Trophoblast cell (in vitro differentiated cells and primary cell): ENCODE measurements around the gene NRCAM.

Source experiments
- DNase-seq, 2 donors: peaks; one replicate each; pipeline ENCODE4 v3.0.0-alpha.2; 2016
- H2AFZ ChIP-seq: 2 replicates; pipeline ENCODE4 v1.6.1; 2013; ENCODE audit warnings: low read length, moderate library complexity, mild to moderate bottlenecking; ENCODE audit not compliant: insufficient read depth, poor library complexity
- H2AK5ac ChIP-seq: 2 replicates; pipeline ENCODE4 v1.6.1; 2013; ENCODE audit warnings: mild to moderate bottlenecking, low read length
- H2BK120ac ChIP-seq: 2 replicates; pipeline ENCODE4 v1.6.1; 2013; ENCODE audit warnings: low read length, mild to moderate bottlenecking, moderate library complexity; ENCODE audit not compliant: insufficient read depth, poor library complexity
- H2BK12ac ChIP-seq: 2 replicates; pipeline ENCODE4 v1.6.1; 2013; ENCODE audit warnings: mild to moderate bottlenecking, low read length, moderate library complexity
- H2BK5ac ChIP-seq: 2 replicates; pipeline ENCODE4 v1.6.1; 2013; ENCODE audit warnings: low read length, low read depth, moderate library complexity, mild to moderate bottlenecking; ENCODE audit not compliant: poor library complexity
- H3K14ac ChIP-seq: 2 replicates; pipeline ENCODE4 v1.6.1; 2013; ENCODE audit warnings: mild to moderate bottlenecking, low read length
- H3K18ac ChIP-seq: 2 replicates; pipeline ENCODE4 v1.6.1; 2013; ENCODE audit warnings: mild to moderate bottlenecking, low read length
- H3K23ac ChIP-seq: 2 replicates; pipeline ENCODE4 v1.6.1; 2013; ENCODE audit warnings: low read length
- H3K27ac ChIP-seq: 2 replicates; pipeline ENCODE4 v1.5.1; 2013; ENCODE audit warnings: low read depth, mild to moderate bottlenecking, inconsistent platforms, low read length, moderate library complexity
- H3K27me3 ChIP-seq: 2 replicates; pipeline ENCODE4 v1.6.1; 2013; ENCODE audit warnings: inconsistent platforms, mild to moderate bottlenecking, low read length, moderate library complexity; ENCODE audit not compliant: insufficient read depth
- H3K36me3 ChIP-seq, 2 experiments: 1 replicate in 1 of 2; 2 replicates in 1 of 2; pipeline ENCODE4 v1.6.1; 2013; ENCODE audit warnings: low read length in 2 of 2, mild to moderate bottlenecking in 2 of 2, moderate library complexity in 1 of 2; ENCODE audit not compliant: insufficient read depth in 2 of 2, control insufficient read depth in 1 of 2
- H3K4ac ChIP-seq: 2 replicates; pipeline ENCODE4 v1.6.1; 2013; ENCODE audit warnings: low read depth, mild to moderate bottlenecking, low read length, moderate library complexity
- H3K4me1 ChIP-seq, 2 experiments: 1 replicate in 1 of 2; 2 replicates in 1 of 2; pipeline ENCODE4 v1.6.1; 2013; ENCODE audit warnings: low read length in 2 of 2, mild to moderate bottlenecking in 2 of 2, moderate library complexity in 1 of 2; ENCODE audit not compliant: insufficient read depth in 2 of 2, control insufficient read depth in 1 of 2
- H3K4me2 ChIP-seq: 2 replicates; pipeline ENCODE4 v1.6.1; 2013; ENCODE audit warnings: inconsistent platforms, mild to moderate bottlenecking, low read length, moderate library complexity
- H3K4me3 ChIP-seq: 2 replicates; pipeline ENCODE4 v1.5.1; 2013; ENCODE audit warnings: mild to moderate bottlenecking, low read depth, low read length, inconsistent platforms
- H3K79me1 ChIP-seq: one replicate; pipeline ENCODE4 v1.6.1; 2013; ENCODE audit warnings: low read length
- H3K79me2 ChIP-seq: 2 replicates; pipeline ENCODE4 v1.6.1; 2013; ENCODE audit warnings: low read length, mild to moderate bottlenecking; ENCODE audit not compliant: control insufficient read depth, insufficient read depth, poor library complexity
- H3K9ac ChIP-seq: 2 replicates; pipeline ENCODE4 v1.6.1; 2013; ENCODE audit warnings: mild to moderate bottlenecking, low read length
- H3K9me3 ChIP-seq: 2 replicates; pipeline ENCODE4 v1.6.1; 2013; ENCODE audit warnings: low read depth, mild to moderate bottlenecking, control low read depth, inconsistent platforms, low read length; ENCODE audit not compliant: insufficient read depth
- H4K12ac ChIP-seq: 2 replicates; pipeline ENCODE4 v1.6.1; 2013; ENCODE audit warnings: low read depth, mild to moderate bottlenecking, low read length, moderate library complexity
- H4K8ac ChIP-seq: 2 replicates; pipeline ENCODE4 v1.6.1; 2013; ENCODE audit warnings: low read depth, mild to moderate bottlenecking, low read length, moderate library complexity
- H4K91ac ChIP-seq: one replicate; pipeline ENCODE4 v1.6.1; 2013; ENCODE audit warnings: low read depth, mild to moderate bottlenecking, low read length, moderate library complexity
- WGBS: extraction: QIAGEN DNeasy Blood & Tissue Kit; methylation state at CpG from one replicate; pipeline ENCODE4 v1.1.7; 2013; ENCODE audit warnings: missing lambda C conversion rate; ENCODE audit not compliant: insufficient read length, insufficient coverage; ENCODE audit errors: extremely low coverage; 5-methylcytosine and 5-hydroxymethylcytosine counted together

Gene NRCAM

GRCh38 chr7:108324053-108325038 lies 131.9 kb downstream of the NRCAM start:
- Histone ChIP-seq H3K27ac (no peak overlapping the region), H3K4ac (no peak overlapping the region), H3K4me2 (no peak overlapping the region), H3K14ac (no peak overlapping the region), H2BK120ac (no peak overlapping the region), H3K79me1 (no peaks in the 10 kb centered on the region), H3K9ac (peak overlapping the region; percentile 18), H3K79me2 (no peaks in the 10 kb centered on the region), H3K4me3 (no peak overlapping the region), H2BK12ac (no peak overlapping the region), H3K23ac (no peak overlapping the region), H3K18ac (no peak overlapping the region), H2AFZ (no peak overlapping the region), H3K36me3 (no peaks in the 10 kb centered on the region), H4K8ac (no peak overlapping the region), H2AK5ac (no peak overlapping the region), H2BK5ac (no peak overlapping the region), H4K91ac (no peak overlapping the region), H3K4me1 (no peaks in the 10 kb centered on the region), H4K12ac (no peak overlapping the region), H3K27me3 (no peaks in the 10 kb centered on the region), H3K9me3 (no peaks in the 10 kb centered on the region)
- DNase-seq: no peak
- WGBS: no CpG with 5 or more reads among the region's 4 CpGs

DNA sequence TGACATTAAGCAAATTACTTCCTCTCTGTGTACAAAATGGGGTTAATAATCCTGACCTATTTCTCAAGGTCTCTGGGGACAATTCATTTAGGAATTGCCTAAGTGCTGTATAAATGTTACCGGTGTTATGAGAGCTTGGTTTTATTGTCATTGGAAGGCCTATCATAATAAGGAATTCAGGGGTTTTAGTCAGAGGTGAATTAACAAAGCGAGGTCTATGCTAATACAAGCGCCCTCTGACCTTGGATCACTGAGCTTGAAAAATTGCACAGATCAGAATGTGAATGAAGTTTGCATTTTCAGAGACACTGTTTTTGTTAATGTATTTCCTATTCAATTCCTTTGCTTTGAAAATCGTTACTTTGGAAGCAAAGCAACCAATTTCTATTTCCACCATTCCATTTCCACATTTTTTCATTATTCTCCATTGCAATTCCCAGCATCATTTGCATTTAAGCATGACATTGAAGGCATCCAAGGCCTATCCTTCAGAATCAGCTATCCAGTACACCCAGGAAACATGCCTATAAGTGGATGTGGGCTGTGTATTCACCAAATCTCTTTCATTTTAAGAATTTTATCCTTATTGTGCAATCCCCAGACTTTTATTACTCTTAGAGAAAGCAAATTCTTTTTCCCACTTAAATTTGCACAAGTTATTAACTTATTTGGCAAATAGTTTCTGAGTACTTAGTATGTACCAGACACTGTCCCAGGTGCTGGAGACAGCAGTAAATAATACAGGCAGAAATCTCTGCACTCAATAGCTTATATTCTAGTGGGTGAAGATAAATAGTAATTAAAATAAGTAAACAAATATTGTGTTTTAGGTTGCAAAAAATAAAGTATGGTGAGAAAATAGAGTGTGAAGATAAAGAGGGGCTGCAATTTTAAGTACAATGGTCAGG lies 133.1 kb downstream of the NRCAM start:
- Histone ChIP-seq H3K23ac (no peak overlapping the region), H3K14ac (no peak overlapping the region), H2BK120ac (no peak overlapping the region), H4K8ac (no peak overlapping the region), H3K9me3 (no peaks in the 10 kb centered on the region), H3K27me3 (no peaks in the 10 kb centered on the region), H3K36me3 (no peaks in the 10 kb centered on the region), H2AFZ (no peak overlapping the region), H2BK12ac (no peak overlapping the region), H4K91ac (no peak overlapping the region), H3K4me3 (no peak overlapping the region), H3K27ac (no peak overlapping the region), H3K4me1 (no peaks in the 10 kb centered on the region), H4K12ac (no peak overlapping the region), H2AK5ac (no peak overlapping the region), H3K4ac (no peak overlapping the region), H3K4me2 (no peak overlapping the region), H3K79me1 (no peaks in the 10 kb centered on the region), H3K79me2 (no peaks in the 10 kb centered on the region), H3K18ac (no peak overlapping the region), H2BK5ac (no peak overlapping the region), H3K9ac (no peak overlapping the region)
- WGBS: no CpG with 5 or more reads among the region's 4 CpGs
- no peak for DNase-seq

GRCh38 chr7:108322046-108322445 lies 134.2 kb downstream of the NRCAM start:
- Histone ChIP-seq H2BK5ac (no peak overlapping the region), H2AK5ac (no peak overlapping the region), H3K4me2 (no peak overlapping the region), H3K14ac (no peak overlapping the region), H3K18ac (no peak overlapping the region), H3K79me1 (no peaks in the 10 kb centered on the region), H3K27me3 (no peaks in the 10 kb centered on the region), H4K12ac (no peak overlapping the region), H3K23ac (no peak overlapping the region), H2BK12ac (no peak overlapping the region), H3K79me2 (no peaks in the 10 kb centered on the region), H3K9me3 (no peaks in the 10 kb centered on the region), H3K4ac (no peak overlapping the region), H4K8ac (no peak overlapping the region), H3K36me3 (no peaks in the 10 kb centered on the region), H3K4me3 (no peak overlapping the region), H3K4me1 (no peaks in the 10 kb centered on the region), H2BK120ac (no peak overlapping the region), H3K27ac (no peak overlapping the region), H3K9ac (no peak overlapping the region), H2AFZ (no peak overlapping the region), H4K91ac (no peak overlapping the region)
- no peak for DNase-seq
- WGBS: no CpG with 5 or more reads among the region's 2 CpGs

DNA sequence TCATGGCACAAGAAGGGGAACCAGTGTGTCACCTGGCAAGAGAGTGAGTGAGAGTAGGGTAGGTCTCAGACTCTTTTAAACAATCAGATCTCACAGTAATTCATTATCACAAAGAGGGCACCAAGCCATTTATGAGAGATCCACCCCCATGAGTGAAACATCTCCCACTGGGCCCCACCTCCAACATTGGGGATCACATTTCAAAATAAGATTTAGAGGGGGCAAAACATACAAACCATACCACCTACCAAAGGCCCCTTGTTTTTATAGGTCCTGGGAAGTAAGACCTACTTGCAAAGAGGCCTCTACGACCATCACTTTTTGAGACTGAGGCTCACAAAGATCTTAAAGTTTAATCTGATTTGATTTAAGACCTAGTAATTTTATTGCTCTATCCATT lies 134.9 kb downstream of the NRCAM start:
- no peaks in the 10 kb centered on the region for H3K36me3 ChIP-seq
- H3K4me1 ChIP-seq: no peaks in the 10 kb centered on the region
- H3K4ac ChIP-seq: no peak overlapping the region
- no peak overlapping the region for H3K4me3 ChIP-seq
- whole genome bisulfite sequencing: no CpG with 5 or more reads among the region's 1 CpG
- H3K23ac ChIP-seq: no peak overlapping the region
- no peak overlapping the region for H2BK5ac ChIP-seq
- H4K12ac ChIP-seq: no peak overlapping the region
- H2BK12ac ChIP-seq: no peak overlapping the region
- H2AK5ac ChIP-seq: no peak overlapping the region
- H3K18ac ChIP-seq: no peak overlapping the region
- DNase-seq: no peak
- no peak overlapping the region for H3K14ac ChIP-seq
- no peaks in the 10 kb centered on the region for H3K79me1 ChIP-seq
- H2BK120ac ChIP-seq: no peak overlapping the region
- H3K9me3 ChIP-seq: no peaks in the 10 kb centered on the region
- no peak overlapping the region for H3K4me2 ChIP-seq
- H4K8ac ChIP-seq: no peak overlapping the region
- H3K27me3 ChIP-seq: no peaks in the 10 kb centered on the region
- H3K27ac ChIP-seq: no peak overlapping the region
- no peak overlapping the region for H2AFZ ChIP-seq
- H4K91ac ChIP-seq: no peak overlapping the region
- H3K79me2 ChIP-seq: no peaks in the 10 kb centered on the region
- H3K9ac ChIP-seq: no peak overlapping the region
